ENCODE results near the gene ASZ1.

ASZ1 gene

GRCh38 chr7:117364339-117365080 lies 62.8 kb downstream of the ASZ1 start:
- TF ChIP-seq CTCF (IDR thresholded peaks at IDR 0.05), result no peak
- Mint-ChIP-seq H3K4me3 (no peak overlapping the region), H3K27me3 (ENCODE audit: low read depth, poor library complexity) (no peaks in the 10 kb centered on the region), H3K4me1 (peaks cover 7% of the 10 kb centered on the region), H3K27ac (no peak overlapping the region), H3K9me3 (no peaks in the 10 kb centered on the region), H3K36me3 (ENCODE audit: low read depth) (no peaks in the 10 kb centered on the region)
- no peak for DNase-seq

GRCh38 chr7:117362294-117362888 lies 64.9 kb downstream of the ASZ1 start:
- DNase-seq, result no peak
- no peak overlapping the region for H3K27ac Mint-ChIP-seq
- H3K4me1 Mint-ChIP-seq, result peaks cover 7% of the 10 kb centered on the region
- no peaks in the 10 kb centered on the region for H3K9me3 Mint-ChIP-seq
- no peak for TF ChIP-seq CTCF (IDR thresholded peaks at IDR 0.05)
- no peaks in the 10 kb centered on the region for H3K27me3 Mint-ChIP-seq (ENCODE audit: low read depth, poor library complexity)
- H3K4me3 Mint-ChIP-seq, result no peak overlapping the region
- no peaks in the 10 kb centered on the region for H3K36me3 Mint-ChIP-seq (ENCODE audit: low read depth)

- H3K36me3 Mint-ChIP-seq (ENCODE audit: low read depth), result peaks cover 11% of the 10 kb centered on the region
- H3K9me3 Mint-ChIP-seq, result peaks cover 16% of the 10 kb centered on the region
- DNase-seq, result no peak
- TF ChIP-seq CTCF (IDR thresholded peaks at IDR 0.05), result no peak
- H3K4me3 Mint-ChIP-seq, result no peak overlapping the region
- no peak overlapping the region for H3K27ac Mint-ChIP-seq
- H3K27me3 Mint-ChIP-seq (ENCODE audit: low read depth, poor library complexity), result peaks cover 3% of the 10 kb centered on the region
- H3K4me1 Mint-ChIP-seq, result peaks cover 39% of the 10 kb centered on the region
Observed at GRCh38 chr7:117350027-117350426, 77.3 kb downstream of the ASZ1 start.

GRCh38 chr7:117349570-117349969 lies 77.7 kb downstream of the ASZ1 start:
- no peak for DNase-seq
- Mint-ChIP-seq H3K4me1 (peaks cover 39% of the 10 kb centered on the region), H3K9me3 (peaks cover 21% of the 10 kb centered on the region), H3K27me3 (ENCODE audit: low read depth, poor library complexity) (peaks cover 3% of the 10 kb centered on the region), H3K27ac (peak overlapping the region; percentile 26), H3K36me3 (ENCODE audit: low read depth) (peaks cover 15% of the 10 kb centered on the region), H3K4me3 (no peak overlapping the region)
- TF ChIP-seq CTCF (IDR thresholded peaks at IDR 0.05), result no peak

- Mint-ChIP-seq H3K27me3 (ENCODE audit: low read depth, poor library complexity) (peaks cover 3% of the 10 kb centered on the region), H3K4me3 (no peak overlapping the region), H3K9me3 (peaks cover 33% of the 10 kb centered on the region), H3K27ac (no peak overlapping the region), H3K4me1 (peaks cover 39% of the 10 kb centered on the region), H3K36me3 (ENCODE audit: low read depth) (peaks cover 15% of the 10 kb centered on the region)
- no peak for TF ChIP-seq CTCF (IDR thresholded peaks at IDR 0.05)
- DNase-seq, result no peak
Observed at GRCh38 chr7:117347962-117348672, 79.2 kb downstream of the ASZ1 start.
